Loucy (cell line): ENCODE data around the gene RNF126.

Experiments used
- CTCF ChIP-seq: fragments of 200-600 bp; sonication (generic); conservative IDR thresholded peaks from 2 replicates; pipeline ENCODE4 v1.5.1; 2014; ENCODE audit warnings: mild to moderate bottlenecking, antibody characterized with exemption, low read length
- EZH2phosphoT487 ChIP-seq: fragments of 200-600 bp; IDR thresholded peaks from 2 replicates; pipeline ENCODE4 v1.6.1; 2018; ENCODE audit warnings: antibody characterized with exemption, mild to moderate bottlenecking, moderate library complexity, borderline replicate concordance

- no peak for TF ChIP-seq CTCF
- no peak for TF ChIP-seq EZH2phosphoT487
Observed at GRCh38 chr19:650121-650520, 12.9 kb downstream of the RNF126 start.
